Umbilical cord (tissue), 2 donors: ENCODE data around the gene JADE2. TPM values are rescaled to one million over a fixed set of nuclear protein-coding genes. Genes with fewer than 3 reads are reported as not detected.
A peak's percentile ranks its signal among the peaks of the same experiment; 100 is the strongest.

Experiments
- DNase-seq: peaks from one replicate; pipeline ENCODE4 v3.0.0-alpha.2; 2015; ENCODE audit warnings: low spot score
- total RNA-seq: library from RNA; depleted of rRNA; stranded (reverse); fragments of >200 nt; gene quantifications from one replicate; pipeline ENCODE4 v1.2.3, GENCODE V29; 2014; ENCODE audit warnings: low replicate concordance; ENCODE audit not compliant: insufficient read depth

JADE2 gene
- total RNA-seq, 1 donor from 2014 or later, result 22.4 TPM

DNA sequence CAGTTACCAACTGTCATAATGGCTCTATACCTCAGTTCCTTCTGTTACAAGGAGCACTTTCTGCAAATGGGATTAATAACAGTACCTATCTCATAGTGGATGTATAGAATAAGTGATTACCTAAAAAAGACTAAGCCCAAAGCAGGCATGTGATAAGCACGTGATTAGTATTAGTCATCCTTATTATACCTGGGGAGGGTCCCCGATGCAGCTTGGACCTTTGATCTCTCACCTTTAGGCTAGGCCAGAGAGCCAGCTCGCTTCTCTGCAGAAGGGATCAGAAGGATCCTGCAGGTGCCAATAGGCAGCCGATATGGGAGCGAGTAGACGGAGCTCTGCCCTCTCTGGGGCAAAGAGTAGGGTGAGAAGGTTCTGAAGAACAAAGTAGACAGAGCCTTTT, 4.0 kb downstream of the JADE2 start:
- DNase-seq, result no peak

- DNase-seq, result no peak
Measured at GRCh38 chr5:134530301-134531077, 5.0 kb downstream of the JADE2 start.

GRCh38 chr5:134533115-134533815, 7.8 kb downstream of the JADE2 start:
- no peak for DNase-seq

DNA sequence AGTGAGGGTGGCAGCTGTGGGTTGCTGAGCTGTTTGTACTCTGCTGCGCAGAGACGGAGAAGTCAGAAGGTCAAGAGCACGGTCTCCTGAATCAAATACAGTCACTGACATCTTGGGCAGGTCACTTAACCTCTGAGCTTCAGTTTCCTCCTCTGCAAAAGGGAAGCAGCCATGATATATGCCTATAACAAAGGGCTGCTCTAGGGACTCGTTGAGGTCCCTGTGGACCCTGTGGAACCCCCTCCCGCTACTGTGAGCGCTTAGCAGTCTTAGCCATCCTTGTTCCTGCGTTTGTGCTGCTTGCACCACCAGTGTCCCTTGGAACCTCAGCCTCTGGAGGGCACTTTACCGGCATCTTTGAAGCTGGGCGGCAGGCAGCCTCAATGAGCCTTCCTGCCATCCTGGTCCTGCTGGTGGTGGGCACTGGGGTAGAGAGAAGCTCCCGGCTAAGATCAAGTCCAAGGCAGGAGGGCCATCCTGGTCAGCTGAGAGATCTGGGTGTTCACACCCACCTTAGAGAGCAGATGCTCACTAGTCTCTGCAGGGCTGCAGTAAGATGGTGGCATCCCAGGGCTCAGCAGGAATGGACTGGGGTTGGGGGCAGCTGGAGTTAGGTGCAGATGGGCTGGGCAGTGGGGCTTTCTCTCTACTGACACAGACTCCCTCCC, 8.7 kb downstream of the JADE2 start:
- DNase-seq, result no peak

DNA sequence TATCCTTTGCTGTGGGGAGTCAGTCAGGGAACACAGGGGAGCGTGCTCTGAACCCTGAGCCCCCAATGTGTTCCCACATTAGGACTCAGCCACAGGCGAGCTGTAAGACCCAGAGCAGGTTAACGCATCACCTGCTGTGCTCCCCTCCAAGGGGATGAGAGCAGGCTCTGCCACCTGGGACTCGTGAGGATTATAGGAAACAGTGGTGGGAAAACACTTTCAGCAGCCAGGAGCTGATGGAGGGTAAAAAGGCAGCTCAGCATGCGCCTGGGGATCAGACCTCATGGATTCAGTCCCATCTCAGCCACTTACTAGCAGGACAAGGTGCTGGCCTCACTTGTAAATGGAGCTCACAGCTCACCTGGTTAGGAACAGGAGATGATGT, 9.2 kb downstream of the JADE2 start:
- no peak for DNase-seq

GRCh38 chr5:134536876-134537275, 11.4 kb downstream of the JADE2 start:
- no peak for DNase-seq

- no peak for DNase-seq
Measured at GRCh38 chr5:134537297-134537696, 11.8 kb downstream of the JADE2 start.

DNA sequence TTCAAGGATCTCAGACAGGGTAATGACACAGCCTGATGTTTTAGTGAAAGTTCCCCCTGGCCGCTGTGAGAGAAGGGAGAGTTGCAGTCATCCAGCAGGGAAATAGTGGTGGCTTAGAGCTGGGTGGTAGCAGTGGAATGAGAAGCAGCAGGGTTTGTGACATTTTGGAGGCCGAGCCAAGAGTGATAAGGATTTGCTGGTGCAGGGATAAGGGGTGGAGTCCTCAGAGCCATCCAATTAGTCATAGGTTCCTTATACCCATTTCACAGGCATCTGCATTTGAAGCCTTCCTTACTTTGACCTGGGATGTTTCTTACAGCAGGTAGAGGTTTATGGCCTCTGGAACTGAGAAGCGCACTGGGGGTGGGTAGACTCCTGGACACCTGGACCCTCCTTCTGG, 12.8 kb downstream of the JADE2 start:
- DNase-seq, result no peak

DNA sequence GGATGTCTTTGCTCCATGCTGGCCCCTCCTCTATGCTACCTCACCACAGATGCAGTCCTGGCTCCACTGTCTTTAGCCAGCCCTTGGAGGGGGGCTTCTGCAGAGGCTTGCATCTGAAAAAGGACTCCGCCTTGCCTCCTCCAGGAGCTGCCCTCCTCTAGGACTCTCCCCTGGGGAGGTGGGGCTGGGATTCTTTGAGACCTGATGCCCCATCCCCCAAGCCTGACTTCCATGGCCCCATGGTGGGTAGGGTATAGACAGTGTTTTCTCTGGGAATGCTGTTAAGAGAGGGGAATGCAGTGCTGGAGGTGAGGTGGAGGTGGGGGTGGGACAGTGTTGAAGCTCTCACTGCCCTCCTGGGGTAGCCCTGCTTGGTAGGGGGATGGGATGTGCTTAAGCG, 14.3 kb downstream of the JADE2 start:
- DNase-seq, result no peak

DNA sequence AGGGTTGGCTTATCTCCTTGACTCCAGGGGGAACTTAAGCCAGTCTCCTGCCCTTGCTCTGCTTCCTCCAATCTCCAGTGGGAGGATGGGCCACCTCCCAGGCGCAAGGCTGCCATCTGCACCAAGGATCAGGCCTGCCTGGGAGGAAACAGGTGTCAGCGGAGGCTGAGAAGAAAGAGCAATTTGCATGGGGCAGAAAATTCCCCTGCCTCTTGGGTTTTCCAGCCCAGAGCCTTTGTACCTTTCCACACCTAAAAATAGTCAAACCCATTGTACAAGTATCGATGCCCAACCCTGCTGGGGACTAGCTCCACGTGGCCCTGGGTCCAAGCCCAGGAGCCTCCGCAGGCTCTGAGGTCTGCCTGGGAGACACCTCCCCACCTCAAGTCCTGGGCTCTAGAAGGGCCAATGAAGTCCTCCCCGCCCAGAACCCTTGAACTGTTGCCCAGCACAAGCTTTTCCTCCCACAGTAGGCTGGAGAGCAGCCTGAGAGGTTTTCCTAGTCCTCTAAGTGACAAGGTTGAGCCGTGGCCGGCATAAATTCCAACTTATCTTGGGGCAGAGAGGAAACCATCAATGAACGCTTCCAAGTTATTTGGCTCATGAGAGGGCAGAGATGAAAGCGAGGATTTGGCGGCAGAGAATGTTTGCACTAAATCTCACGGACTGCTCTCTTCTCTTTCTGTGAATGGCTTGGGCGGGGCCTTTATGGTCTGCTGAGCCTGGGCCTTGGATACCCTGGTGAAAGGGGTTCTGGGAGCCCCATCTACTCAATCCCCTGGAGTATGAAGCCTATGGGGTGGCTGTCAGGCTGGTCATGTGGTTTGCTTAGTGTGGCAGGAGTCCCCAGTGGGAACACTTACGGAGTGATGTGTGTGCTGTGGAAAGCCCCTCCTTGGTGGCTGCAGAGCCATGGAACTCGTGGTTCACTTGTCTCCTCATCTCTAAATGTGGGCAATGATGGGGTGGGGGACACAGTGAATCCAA, 15.6 kb downstream of the JADE2 start:
- DNase-seq, result peak; percentile 50

- peak; percentile 66 for DNase-seq
Measured at GRCh38 chr5:134541736-134542376, 16.4 kb downstream of the JADE2 start.

- no peak for DNase-seq
Measured at GRCh38 chr5:134543820-134544614, 18.5 kb downstream of the JADE2 start.

GRCh38 chr5:134545070-134545868, 19.8 kb downstream of the JADE2 start:
- DNase-seq, result peak; percentile 87

- DNase-seq, result no peak
Measured at GRCh38 chr5:134547066-134547465, 21.6 kb downstream of the JADE2 start.

- peak; percentile 61 for DNase-seq
Measured at GRCh38 chr5:134547579-134547978, 22.1 kb downstream of the JADE2 start.

GRCh38 chr5:134547999-134548658, 22.7 kb downstream of the JADE2 start:
- DNase-seq, result no peak

DNA sequence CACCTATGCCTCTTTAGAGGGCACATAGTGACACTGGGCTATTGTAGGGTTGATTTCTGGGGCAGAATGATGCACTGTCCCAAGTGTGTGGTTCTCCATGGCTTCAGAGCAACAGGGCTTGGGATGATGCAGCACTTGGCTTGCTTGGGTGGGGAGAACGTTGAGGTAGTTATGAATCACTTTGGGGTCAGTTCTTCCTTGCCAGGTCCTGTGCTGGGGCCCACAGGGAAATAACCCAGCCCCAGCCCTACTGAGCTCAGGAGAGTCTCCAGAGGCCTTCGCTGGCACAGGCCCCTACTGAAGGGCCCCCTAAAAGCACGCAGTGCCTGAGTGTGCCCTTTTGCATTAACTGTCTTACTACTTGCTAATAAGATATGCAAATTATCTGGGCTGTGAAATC, 24.2 kb downstream of the JADE2 start:
- DNase-seq, result no peak
